Neuronal stem cell (in vitro differentiated cells): Measurements from ENCODE around the gene ACY1.

Source experiments
- DNase-seq: peaks from one replicate; pipeline ENCODE4 v3.0.0-alpha.2; 2013; ENCODE audit warnings: low spot score
- H2AFZ ChIP-seq: one replicate; pipeline ENCODE4 v1.6.1; 2013; ENCODE audit warnings: mild to moderate bottlenecking, low read length, inconsistent platforms
- H2AK5ac ChIP-seq: 2 replicates; pipeline ENCODE4 v1.6.1; 2013; ENCODE audit warnings: low read depth, mild to moderate bottlenecking, inconsistent platforms, low read length, moderate library complexity, mixed read lengths
- H2BK120ac ChIP-seq: 2 replicates; pipeline ENCODE4 v1.6.1; 2013; ENCODE audit warnings: low read depth, mild to moderate bottlenecking, inconsistent platforms, low read length, moderate library complexity, mixed read lengths
- H2BK12ac ChIP-seq: one replicate; pipeline ENCODE4 v1.6.1; 2013; ENCODE audit warnings: low read length, inconsistent platforms
- H2BK15ac ChIP-seq: 2 replicates; pipeline ENCODE4 v1.6.1; 2013; ENCODE audit warnings: mild to moderate bottlenecking, low read length, inconsistent platforms, mixed read lengths
- H2BK5ac ChIP-seq: one replicate; pipeline ENCODE4 v1.6.1; 2013; ENCODE audit warnings: inconsistent platforms, mild to moderate bottlenecking, low read length, moderate library complexity
- H3K14ac ChIP-seq: one replicate; pipeline ENCODE4 v1.6.1; 2013; ENCODE audit warnings: low read length, inconsistent platforms
- H3K18ac ChIP-seq: 2 replicates; pipeline ENCODE4 v1.6.1; 2013; ENCODE audit warnings: low read length, inconsistent platforms
- H3K23ac ChIP-seq: 2 replicates; pipeline ENCODE4 v1.6.1; 2013; ENCODE audit warnings: low read depth, mild to moderate bottlenecking, mixed read lengths, low read length, inconsistent platforms; ENCODE audit not compliant: poor library complexity
- H3K27ac ChIP-seq: replicated peaks from 3 replicates; pipeline ENCODE4 v1.5.1; 2013; ENCODE audit warnings: low read length, inconsistent platforms
- H3K27me3 ChIP-seq, 3 experiments: 2 replicates each; pipeline ENCODE4 v1.6.1; 2013; ENCODE audit warnings: low read length in 3 of 3, mild to moderate bottlenecking in 2 of 3, inconsistent platforms in 1 of 3, low read depth in 1 of 3, mixed read lengths in 1 of 3, moderate library complexity in 1 of 3; ENCODE audit not compliant: control insufficient read depth in 3 of 3, insufficient read depth in 3 of 3
- H3K36me3 ChIP-seq, 2 donors: replicated peaks in 1 of 2; 2 replicates each; pipeline ENCODE4 v1.6.1; 2013; ENCODE audit warnings: low read length in 2 of 2; ENCODE audit not compliant: control insufficient read depth in 2 of 2, insufficient read depth in 2 of 2
- H3K4ac ChIP-seq: 2 replicates; pipeline ENCODE4 v1.6.1; 2013; ENCODE audit warnings: inconsistent platforms, mild to moderate bottlenecking, low read length, moderate library complexity
- H3K4me1 ChIP-seq, 2 donors: 1 replicate in 1 of 2; 2 replicates in 1 of 2; pipeline ENCODE4 v1.6.1; 2013; ENCODE audit warnings: low read length in 2 of 2, low read depth in 1 of 2; ENCODE audit not compliant: control insufficient read depth in 2 of 2, insufficient read depth in 1 of 2
- H3K4me2 ChIP-seq: one replicate; pipeline ENCODE4 v1.6.1; 2013; ENCODE audit warnings: mild to moderate bottlenecking, low read length, inconsistent platforms; ENCODE audit not compliant: insufficient read depth, poor library complexity, severe bottlenecking
- H3K4me3 ChIP-seq, 2 donors: 2 replicates each; pipeline ENCODE4 v1.5.1; 2013; ENCODE audit warnings: low read length in 2 of 2, mild to moderate bottlenecking in 2 of 2, inconsistent platforms in 1 of 2, moderate library complexity in 1 of 2
- H3K79me1 ChIP-seq: one replicate; pipeline ENCODE4 v1.6.1; 2013; ENCODE audit warnings: low read depth, mild to moderate bottlenecking, inconsistent platforms, low read length, moderate library complexity
- H3K9ac ChIP-seq: one replicate; pipeline ENCODE4 v1.6.1; 2013; ENCODE audit warnings: mild to moderate bottlenecking, low read depth, low read length, inconsistent platforms; ENCODE audit not compliant: poor library complexity
- H3K9me3 ChIP-seq, 2 donors: replicated peaks in 1 of 2; 2 replicates each; pipeline versions ENCODE3 to v1.6.1; 2013; ENCODE audit warnings: low read length in 2 of 2, mild to moderate bottlenecking in 2 of 2, inconsistent platforms in 1 of 2, low read depth in 1 of 2, mixed read lengths in 1 of 2, moderate library complexity in 1 of 2; ENCODE audit not compliant: control insufficient read depth in 2 of 2, insufficient read depth in 1 of 2
- H4K8ac ChIP-seq: one replicate; pipeline ENCODE4 v1.6.1; 2013; ENCODE audit warnings: low read depth, mild to moderate bottlenecking, inconsistent platforms, low read length, moderate library complexity
- H4K91ac ChIP-seq: one replicate; pipeline ENCODE4 v1.6.1; 2013; ENCODE audit warnings: low read length, low read depth, mild to moderate bottlenecking, inconsistent platforms; ENCODE audit not compliant: poor library complexity
- WGBS, 2 donors: extraction: QIAGEN DNeasy Blood & Tissue Kit; methylation state at CpG; one replicate each; pipeline ENCODE4 v1.1.7; 2013; ENCODE audit warnings: missing lambda C conversion rate in 2 of 2, mixed read lengths in 1 of 2; ENCODE audit not compliant: insufficient read length in 2 of 2, insufficient replicate concordance in 1 of 2; ENCODE audit errors: extremely low coverage in 2 of 2; 5-methylcytosine and 5-hydroxymethylcytosine counted together

Gene ACY1

GRCh38 chr3:52018319-52019000 is 35.1 kb downstream of the ACY1 start:
- no peak overlapping the region for H3K4me3 ChIP-seq
- peaks cover 0 to 19% (median 0%) of the 10 kb centered on the region in 3 experiments for H3K27me3 ChIP-seq
- no peak overlapping the region for H2AFZ ChIP-seq
- H3K14ac ChIP-seq: peak overlapping the region; percentile 42
- H2AK5ac ChIP-seq: no peak overlapping the region
- no peak overlapping the region for H4K91ac ChIP-seq
- no peak overlapping the region for H4K8ac ChIP-seq
- H3K36me3 ChIP-seq: no peaks in the 10 kb centered on the region
- peak overlapping the region; percentile 11 for H2BK15ac ChIP-seq
- peaks cover 9 to 19% of the 10 kb centered on the region in 2 donors for H3K4me1 ChIP-seq
- H3K4ac ChIP-seq: no peak overlapping the region
- peaks cover 2% of the 10 kb centered on the region for H3K79me1 ChIP-seq
- H3K18ac ChIP-seq: no peak overlapping the region
- H3K27ac ChIP-seq: no peak overlapping the region
- no peak overlapping the region for H3K4me2 ChIP-seq
- no peak overlapping the region for H3K9ac ChIP-seq
- H2BK5ac ChIP-seq: no peak overlapping the region
- no peaks in the 10 kb centered on the region for H3K9me3 ChIP-seq
- no peak overlapping the region for H3K23ac ChIP-seq
- no CpG with 5 or more reads among the region's 21 CpGs for WGBS, 2 donors
- no peak overlapping the region for H2BK12ac ChIP-seq
- no peak for DNase-seq
- no peak overlapping the region for H2BK120ac ChIP-seq

- H3K4me2 ChIP-seq: no peak overlapping the region
- H3K4me1 ChIP-seq: peaks cover 20 to 25% of the 10 kb centered on the region in 2 donors
- no peak overlapping the region for H3K27ac ChIP-seq
- H3K36me3 ChIP-seq: no peaks in the 10 kb centered on the region
- no peak for DNase-seq
- no peak overlapping the region for H3K9ac ChIP-seq
- H3K27me3 ChIP-seq: peaks cover 0 to 20% (median 0%) of the 10 kb centered on the region in 3 experiments
- no peak overlapping the region for H4K91ac ChIP-seq
- H2BK120ac ChIP-seq: peak overlapping the region; percentile 36
- no peak overlapping the region for H3K14ac ChIP-seq
- H3K4ac ChIP-seq: no peak overlapping the region
- no peak overlapping the region for H2BK12ac ChIP-seq
- H4K8ac ChIP-seq: no peak overlapping the region
- peak overlapping the region; percentile 8 for H3K18ac ChIP-seq
- no peak overlapping the region for H2BK5ac ChIP-seq
- no peak overlapping the region for H3K4me3 ChIP-seq
- peaks cover 2% of the 10 kb centered on the region for H3K79me1 ChIP-seq
- peak overlapping the region; percentile 30 for H2AK5ac ChIP-seq
- peak overlapping the region; percentile 42 for H2AFZ ChIP-seq
- WGBS, 2 donors: no CpG with 5 or more reads among the region's 17 CpGs
- H2BK15ac ChIP-seq: peak overlapping the region; percentile 71
- no peak overlapping the region for H3K23ac ChIP-seq
- no peaks in the 10 kb centered on the region for H3K9me3 ChIP-seq
Measured at GRCh38 chr3:52019352-52020080, 36.2 kb downstream of the ACY1 start.

GRCh38 chr3:52020796-52021195 is 37.5 kb downstream of the ACY1 start:
- H3K4me3 ChIP-seq: no peak overlapping the region
- peaks cover 0 to 23% (median 0%) of the 10 kb centered on the region in 3 experiments for H3K27me3 ChIP-seq
- no peak overlapping the region for H2BK12ac ChIP-seq
- H4K91ac ChIP-seq: no peak overlapping the region
- H4K8ac ChIP-seq: no peak overlapping the region
- no peak overlapping the region for H3K18ac ChIP-seq
- H3K4me2 ChIP-seq: no peak overlapping the region
- H3K79me1 ChIP-seq: peaks cover 2% of the 10 kb centered on the region
- H3K4ac ChIP-seq: no peak overlapping the region
- H2BK120ac ChIP-seq: no peak overlapping the region
- no peak overlapping the region for H3K27ac ChIP-seq
- H3K9ac ChIP-seq: no peak overlapping the region
- peak overlapping the region; percentile 53 for H2AK5ac ChIP-seq
- peak overlapping the region; percentile 14 for H2BK15ac ChIP-seq
- H3K9me3 ChIP-seq: no peaks in the 10 kb centered on the region
- no peak overlapping the region for H2BK5ac ChIP-seq
- no peaks in the 10 kb centered on the region for H3K36me3 ChIP-seq
- H2AFZ ChIP-seq: no peak overlapping the region
- H3K14ac ChIP-seq: no peak overlapping the region
- H3K23ac ChIP-seq: no peak overlapping the region
- no peak for DNase-seq
- H3K4me1 ChIP-seq: peaks cover 27 to 33% of the 10 kb centered on the region in 2 donors
- WGBS, 2 donors: no CpG with 5 or more reads among the region's 7 CpGs
